ENCODE data around the gene FOXP1.

- TF ChIP-seq, protein P1, sequence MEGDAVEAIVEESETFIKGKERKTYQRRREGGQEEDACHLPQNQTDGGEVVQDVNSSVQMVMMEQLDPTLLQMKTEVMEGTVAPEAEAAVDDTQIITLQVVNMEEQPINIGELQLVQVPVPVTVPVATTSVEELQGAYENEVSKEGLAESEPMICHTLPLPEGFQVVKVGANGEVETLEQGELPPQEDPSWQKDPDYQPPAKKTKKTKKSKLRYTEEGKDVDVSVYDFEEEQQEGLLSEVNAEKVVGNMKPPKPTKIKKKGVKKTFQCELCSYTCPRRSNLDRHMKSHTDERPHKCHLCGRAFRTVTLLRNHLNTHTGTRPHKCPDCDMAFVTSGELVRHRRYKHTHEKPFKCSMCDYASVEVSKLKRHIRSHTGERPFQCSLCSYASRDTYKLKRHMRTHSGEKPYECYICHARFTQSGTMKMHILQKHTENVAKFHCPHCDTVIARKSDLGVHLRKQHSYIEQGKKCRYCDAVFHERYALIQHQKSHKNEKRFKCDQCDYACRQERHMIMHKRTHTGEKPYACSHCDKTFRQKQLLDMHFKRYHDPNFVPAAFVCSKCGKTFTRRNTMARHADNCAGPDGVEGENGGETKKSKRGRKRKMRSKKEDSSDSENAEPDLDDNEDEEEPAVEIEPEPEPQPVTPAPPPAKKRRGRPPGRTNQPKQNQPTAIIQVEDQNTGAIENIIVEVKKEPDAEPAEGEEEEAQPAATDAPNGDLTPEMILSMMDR (IDR thresholded peaks at IDR 0.05): no peak
- TF ChIP-seq POLR2A (IDR thresholded peaks at IDR 0.05): no peak
Observed at GRCh38 chr3:71177375-71177774, 406.2 kb downstream of the FOXP1 start.

All from adrenal gland (tissue), 5 donors.